Neutrophil (primary cell): Measurements from ENCODE around the gene SGK1.
A peak's percentile ranks its signal among the peaks of the same experiment; 100 is the strongest.

Experiments used
- H3K27ac ChIP-seq: fragments of 200-600 bp; sonication (generic); 2 replicates; pipeline ENCODE4 v1.5.1; 2016; ENCODE audit warnings: mild to moderate bottlenecking, moderate library complexity
- H3K27me3 ChIP-seq: fragments of 200-600 bp; sonication (generic); 2 replicates; pipeline ENCODE4 v1.6.0; 2016; ENCODE audit warnings: mild to moderate bottlenecking
- H3K36me3 ChIP-seq: fragments of 200-600 bp; sonication (generic); 2 replicates; pipeline ENCODE4 v1.5.1; 2017
- H3K4me1 ChIP-seq, 2 experiments: fragments of 200-600 bp in 1 of 2; sonication (generic) in 1 of 2; 1 replicate in 1 of 2; 2 replicates in 1 of 2; pipeline versions ENCODE4 v1.5.1 to v1.6.1; 2013 to 2016; ENCODE audit warnings: low read depth in 1 of 2, low read length in 1 of 2, mild to moderate bottlenecking in 1 of 2, moderate library complexity in 1 of 2; ENCODE audit not compliant: control insufficient read depth in 1 of 2, insufficient read depth in 1 of 2
- H3K4me3 ChIP-seq, 2 experiments: fragments of 200-600 bp in 1 of 2; sonication (generic) in 1 of 2; 1 replicate in 1 of 2; 2 replicates in 1 of 2; pipeline ENCODE4 v1.5.1; 2013 to 2016; ENCODE audit warnings: low read depth in 1 of 2, low read length in 1 of 2, mild to moderate bottlenecking in 1 of 2, moderate library complexity in 1 of 2
- H3K9me3 ChIP-seq: fragments of 200-600 bp; sonication (generic); 2 replicates; pipeline ENCODE4 v1.5.1; 2016
- CTCF ChIP-seq: fragments of 200-600 bp; sonication (generic); IDR thresholded peaks from 2 replicates; pipeline ENCODE4 v1.5.1; 2016; ENCODE audit warnings: antibody characterized with exemption

SGK1 gene

GRCh38 chr6:134296762-134297161 is 21.1 kb downstream of the SGK1 start:
- no peaks in the 10 kb centered on the region for H3K36me3 ChIP-seq
- H3K4me3 ChIP-seq = no peak overlapping the region
- H3K27me3 ChIP-seq = no peaks in the 10 kb centered on the region
- no peak for TF ChIP-seq CTCF
- peak overlapping the region; percentile 98 for H3K27ac ChIP-seq
- no peaks in the 10 kb centered on the region for H3K9me3 ChIP-seq
- peaks cover 24 to 28% of the 10 kb centered on the region in 2 experiments for H3K4me1 ChIP-seq

GRCh38 chr6:134295953-134296553 is 21.9 kb downstream of the SGK1 start:
- no peak for TF ChIP-seq CTCF

GRCh38 chr6:134293659-134294161 is 24.2 kb downstream of the SGK1 start:
- Histone ChIP-seq H3K36me3 (no peaks in the 10 kb centered on the region), H3K9me3 (no peaks in the 10 kb centered on the region), H3K4me1 (peaks cover 34 to 39% of the 10 kb centered on the region in 2 experiments), H3K27me3 (no peaks in the 10 kb centered on the region), H3K4me3 (no peak overlapping the region), H3K27ac (peak overlapping the region; percentile 98)
- TF ChIP-seq CTCF = no peak

More at GRCh38 chr6:134295953-134296553, 21.9 kb downstream of the SGK1 start:
- H3K4me1 ChIP-seq = peaks cover 24 to 28% of the 10 kb centered on the region in 2 experiments
- H3K27ac ChIP-seq = peak overlapping the region; percentile 98
- no peaks in the 10 kb centered on the region for H3K27me3 ChIP-seq
- H3K4me3 ChIP-seq = peak overlapping the region in 1 of 2 experiments; percentile 11
- H3K36me3 ChIP-seq = no peaks in the 10 kb centered on the region
- H3K9me3 ChIP-seq = no peaks in the 10 kb centered on the region

- no peaks in the 10 kb centered on the region for H3K36me3 ChIP-seq
- no peak overlapping the region for H3K4me3 ChIP-seq
- H3K27me3 ChIP-seq = no peaks in the 10 kb centered on the region
- H3K4me1 ChIP-seq = peaks cover 38 to 42% of the 10 kb centered on the region in 2 experiments
- no peak for TF ChIP-seq CTCF
- H3K9me3 ChIP-seq = no peaks in the 10 kb centered on the region
- peak overlapping the region; percentile 49 for H3K27ac ChIP-seq
Observed at GRCh38 chr6:134291156-134291555, 26.8 kb downstream of the SGK1 start.

GRCh38 chr6:134289204-134289575 is 28.7 kb downstream of the SGK1 start:
- Histone ChIP-seq H3K9me3 (no peaks in the 10 kb centered on the region), H3K36me3 (no peaks in the 10 kb centered on the region), H3K4me1 (peaks cover 22 to 23% of the 10 kb centered on the region in 2 experiments), H3K4me3 (peak overlapping the region; percentile 15 to 40), H3K27ac (peak overlapping the region; percentile 97), H3K27me3 (no peaks in the 10 kb centered on the region)
- TF ChIP-seq CTCF = no peak
